B cell (primary cell): ENCODE results near the gene B4GALT5. TPM values are rescaled to one million over a fixed set of nuclear protein-coding genes. Genes with fewer than 3 reads are reported as not detected.

Source experiments
- polyA plus RNA-seq: library from polyadenylated mRNA; depleted of rRNA; stranded (reverse); fragments of >200 nt; gene quantifications from 2 replicates; pipeline ENCODE4 v1.2.3, GENCODE V29; 2012
- small RNA-seq: library from RNA; depleted of rRNA; stranded (forward); fragments of <200 nt; gene quantifications from one replicate; pipeline ENCODE3, GENCODE V24; 2012; ENCODE audit warnings: low replicate concordance, low read depth; ENCODE audit not compliant: insufficient read length
- total RNA-seq, 2 donors: library from RNA; stranded (reverse); fragments of 120-200 nt in 1 of 2; gene quantifications; 1 replicate in 1 of 2; 2 replicates in 1 of 2; pipeline versions ENCODE4 v1.2.3 to v1.2.4, GENCODE V29; 2013 to 2022

B4GALT5 gene
- total and polyA plus RNA-seq, 2 donors (not counting 1 experiment from before 2014, with no cell fraction given): 3.4 to 7.3 TPM

Small RNAs within 50 kb of the gene (small RNA-seq; reads per million reads assigned to genes)
- not detected for gene RN7SL197P
- not detected for gene SNRPFP1

Other genes with a start within 250 kb of the B4GALT5 start
- gene KCNB1, start 231.2 kb downstream of the B4GALT5 start, total RNA-seq: 0.05 and 0.12 TPM in 2 replicates
- not detected in 2 replicates for gene KCNB1, start 231.2 kb downstream of the B4GALT5 start, polyA plus RNA-seq
- gene PTGIS, start 145.7 kb downstream of the B4GALT5 start, total RNA-seq: not detected in 2 replicates
- not detected in 2 replicates for gene PTGIS, start 145.7 kb downstream of the B4GALT5 start, polyA plus RNA-seq
- gene SLC9A8, start 99.0 kb upstream of the B4GALT5 start, total RNA-seq: 24.2 and 29.7 TPM in 2 replicates
- gene SLC9A8, start 99.0 kb upstream of the B4GALT5 start, polyA plus RNA-seq: 16.7 and 17.8 TPM in 2 replicates
- 10.6 and 10.7 TPM in 2 replicates for gene SPATA2, start 201.7 kb upstream of the B4GALT5 start, total RNA-seq
- gene SPATA2, start 201.7 kb upstream of the B4GALT5 start, polyA plus RNA-seq: 20.0 and 27.1 TPM in 2 replicates
- 81.7 and 86.0 TPM in 2 replicates for gene RNF114, start 222.5 kb upstream of the B4GALT5 start, total RNA-seq
- gene RNF114, start 222.5 kb upstream of the B4GALT5 start, polyA plus RNA-seq: 117 and 175 TPM in 2 replicates